IMR-90 (cell line): ENCODE measurements around the gene CCDC88B. TPM values are rescaled to one million over a fixed set of nuclear protein-coding genes. Genes with fewer than 3 reads are reported as not detected.

Experiments
- ATAC-seq: fragments of 200-7000 bp; cut with Tn5 transposase; 2 replicates; pipeline ENCODE4 v1.9.1; 2020; ENCODE audit warnings: low read depth, mild to moderate bottlenecking, moderate library complexity
- BruUV-seq: library from RNA; stranded (reverse); fragments of 400-500 nt; replicated peaks from 2 replicates; lab custom pipeline; 2021; lab: Mats Ljungman, UMichigan
- CTCF ChIA-PET: fragments of 300-600 bp; formaldehyde crosslinking; extraction: SDS; loops from one replicate; lab custom pipeline; 2021; ENCODE audit warnings: antibody characterized with exemption; lab: Yijun Ruan, JAX
- POLR2A ChIA-PET: fragments of 300-600 bp; sonication (Branson Sonifier 250); formaldehyde crosslinking; loops from one replicate; lab custom pipeline; 2022; ENCODE audit warnings: antibody characterized with exemption; ENCODE audit not compliant: unreplicated experiment; lab: Charles Lee
- DNase-seq: peaks from one replicate; pipeline ENCODE4 v3.0.0; 2013
- H2AFZ ChIP-seq: replicated peaks from 2 replicates; pipeline ENCODE3; 2013; ENCODE audit warnings: low read length, mild to moderate bottlenecking; ENCODE audit not compliant: poor library complexity
- H2AK5ac ChIP-seq: 2 replicates; pipeline ENCODE4 v1.6.1; 2013; ENCODE audit warnings: low read depth, low read length, inconsistent platforms
- H2AK9ac ChIP-seq: replicated peaks from 2 replicates; pipeline ENCODE3; 2013; ENCODE audit warnings: mild to moderate bottlenecking, low read depth, low read length, moderate library complexity; ENCODE audit not compliant: poor library complexity
- H2BK120ac ChIP-seq: 2 replicates; pipeline ENCODE4 v1.6.1; 2013; ENCODE audit warnings: low read depth, low read length, inconsistent platforms
- H2BK15ac ChIP-seq: 3 replicates; pipeline ENCODE4 v1.6.1; 2013; ENCODE audit warnings: low read depth, low read length, inconsistent platforms
- H2BK20ac ChIP-seq: 2 replicates; pipeline ENCODE4 v1.6.1; 2013; ENCODE audit warnings: low read depth, mild to moderate bottlenecking, inconsistent platforms, low read length, moderate library complexity
- H2BK5ac ChIP-seq: 2 replicates; pipeline ENCODE4 v1.6.1; 2013; ENCODE audit warnings: mild to moderate bottlenecking, low read depth, low read length, inconsistent platforms; ENCODE audit not compliant: poor library complexity, severe bottlenecking
- H3K14ac ChIP-seq: replicated peaks from 2 replicates; pipeline ENCODE4 v1.6.1; 2013; ENCODE audit warnings: low read depth, low read length, inconsistent platforms
- H3K18ac ChIP-seq: 2 replicates; pipeline ENCODE4 v1.6.1; 2013; ENCODE audit warnings: low read depth, low read length, control low read depth
- H3K23ac ChIP-seq: 2 replicates; pipeline ENCODE4 v1.6.1; 2013; ENCODE audit warnings: low read depth, low read length, inconsistent platforms
- H3K27ac ChIP-seq: 2 replicates; pipeline ENCODE4 v1.5.1; 2013; ENCODE audit warnings: mild to moderate bottlenecking, control low read depth, low read length; ENCODE audit not compliant: insufficient read depth
- H3K27me3 ChIP-seq: 2 replicates; pipeline ENCODE4 v1.6.1; 2013; ENCODE audit warnings: low read length; ENCODE audit not compliant: control insufficient read depth, insufficient read depth
- H3K36me3 ChIP-seq: 2 replicates; pipeline ENCODE4 v1.6.1; 2013; ENCODE audit warnings: low read length, mixed read lengths; ENCODE audit not compliant: control insufficient read depth, insufficient read depth
- H3K4ac ChIP-seq: 2 replicates; pipeline ENCODE4 v1.6.1; 2013; ENCODE audit warnings: low read depth, low read length, inconsistent platforms
- H3K4me1 ChIP-seq: 2 replicates; pipeline ENCODE4 v1.6.1; 2013; ENCODE audit warnings: low read length, mixed read lengths; ENCODE audit not compliant: control insufficient read depth, insufficient read depth
- H3K4me2 ChIP-seq: 2 replicates; pipeline ENCODE4 v1.6.1; 2013; ENCODE audit warnings: low read depth, mild to moderate bottlenecking, control low read depth, low read length, moderate library complexity
- H3K4me3 ChIP-seq: 2 replicates; pipeline ENCODE4 v1.5.1; 2013; ENCODE audit warnings: low read depth, mild to moderate bottlenecking, control low read depth, low read length, moderate library complexity; ENCODE audit not compliant: insufficient read depth
- H3K56ac ChIP-seq: 2 replicates; pipeline ENCODE4 v1.6.1; 2013; ENCODE audit warnings: low read length, inconsistent platforms; ENCODE audit not compliant: insufficient read depth; ENCODE audit errors: extremely low read depth
- H3K79me1 ChIP-seq, 2 experiments: 2 replicates each; pipeline ENCODE4 v1.6.1; 2013; ENCODE audit warnings: low read length in 2 of 2, inconsistent platforms in 1 of 2, low read depth in 1 of 2
- H3K9ac ChIP-seq: 2 replicates; pipeline ENCODE4 v1.6.1; 2013; ENCODE audit warnings: low read depth, low read length, control low read depth
- H3K9me1 ChIP-seq: 2 replicates; pipeline ENCODE4 v1.6.1; 2013; ENCODE audit warnings: low read length, inconsistent platforms; ENCODE audit not compliant: insufficient read depth
- H3K9me3 ChIP-seq: 2 replicates; pipeline ENCODE4 v1.6.1; 2013; ENCODE audit warnings: low read length; ENCODE audit not compliant: control insufficient read depth, insufficient read depth
- H4K20me1 ChIP-seq: 2 replicates; pipeline ENCODE4 v1.6.1; 2013; ENCODE audit warnings: low read length, inconsistent platforms; ENCODE audit not compliant: insufficient read depth
- H4K5ac ChIP-seq: 2 replicates; pipeline ENCODE4 v1.6.1; 2013; ENCODE audit warnings: mild to moderate bottlenecking, low read depth, low read length, control low read depth
- H4K8ac ChIP-seq, 2 experiments: 2 replicates each; pipeline ENCODE4 v1.6.1; 2013; ENCODE audit warnings: low read depth in 2 of 2, low read length in 2 of 2, control low read depth in 1 of 2, inconsistent platforms in 1 of 2
- H4K91ac ChIP-seq: 2 replicates; pipeline ENCODE4 v1.6.1; 2013; ENCODE audit warnings: low read depth, low read length, inconsistent platforms; ENCODE audit not compliant: insufficient read depth
- BHLHE40 ChIP-seq: fragments of 150-350 bp; IDR thresholded peaks from 2 replicates; pipeline ENCODE4 v1.6.1; 2016; ENCODE audit warnings: mild to moderate bottlenecking, low read depth, low read length
- CEBPB ChIP-seq: IDR thresholded peaks from 2 replicates; pipeline ENCODE4 v1.6.1; 2012; ENCODE audit warnings: low read depth, low read length, improper control_type of control experiment
- CHD1 ChIP-seq: IDR thresholded peaks from 2 replicates; pipeline ENCODE4 v1.6.1; 2012; ENCODE audit warnings: low read depth, low read length, improper control_type of control experiment
- ELK1 ChIP-seq: fragments of 150-350 bp; IDR thresholded peaks from 2 replicates; pipeline ENCODE4 v1.6.1; 2016; ENCODE audit warnings: low read depth, mild to moderate bottlenecking, low read length, moderate library complexity, borderline replicate concordance
- FOS ChIP-seq: fragments of 150-350 bp; IDR thresholded peaks from 2 replicates; pipeline ENCODE4 v1.6.1; 2016; ENCODE audit warnings: low read depth, low read length
- MAFK ChIP-seq: IDR thresholded peaks from 2 replicates; pipeline ENCODE4 v1.6.1; 2012; ENCODE audit warnings: low read depth, low read length, improper control_type of control experiment
- MAZ ChIP-seq: IDR thresholded peaks from 2 replicates; pipeline ENCODE4 v1.6.1; 2012; ENCODE audit warnings: low read depth, mild to moderate bottlenecking, low read length, improper control_type of control experiment, moderate library complexity, borderline replicate concordance
- MXI1 ChIP-seq: IDR thresholded peaks from 2 replicates; pipeline ENCODE4 v1.6.1; 2012; ENCODE audit warnings: low read depth, mild to moderate bottlenecking, low read length, moderate library complexity, borderline replicate concordance
- NFE2L2 ChIP-seq: fragments of 150-350 bp; IDR thresholded peaks from 2 replicates; pipeline ENCODE4 v1.6.1; 2016; ENCODE audit warnings: low read depth, mild to moderate bottlenecking, low read length
- POLR2A ChIP-seq: IDR thresholded peaks from 2 replicates; pipeline ENCODE4 v1.6.1; 2012; ENCODE audit warnings: mild to moderate bottlenecking, low read depth, low read length
- RAD21 ChIP-seq: IDR thresholded peaks from 2 replicates; pipeline ENCODE4 v1.6.1; 2012; ENCODE audit warnings: low read length, improper control_type of control experiment
- RCOR1 ChIP-seq: IDR thresholded peaks from 2 replicates; pipeline ENCODE4 v1.6.1; 2012; ENCODE audit warnings: mild to moderate bottlenecking, low read length, improper control_type of control experiment; ENCODE audit not compliant: insufficient replicate concordance
- RFX5 ChIP-seq: IDR thresholded peaks from 2 replicates; pipeline ENCODE4 v1.8.0; 2012; ENCODE audit warnings: low read depth, mild to moderate bottlenecking, low read length, moderate library complexity
- SMC3 ChIP-seq: fragments of 150-350 bp; IDR thresholded peaks from 2 replicates; pipeline ENCODE4 v1.6.1; 2016; ENCODE audit warnings: low read depth, mild to moderate bottlenecking, antibody characterized with exemption, low read length, moderate library complexity
- USF2 ChIP-seq: fragments of 150-350 bp; IDR thresholded peaks from 2 replicates; pipeline ENCODE4 v1.6.1; 2017; ENCODE audit warnings: mild to moderate bottlenecking, antibody characterized with exemption, low read length, low read depth
- WGBS, 2 experiments: methylation state at CpG; one replicate each; pipeline versions ENCODE4 v1.1.5 to v1.1.7; 2013; ENCODE audit warnings: missing lambda C conversion rate in 2 of 2; ENCODE audit not compliant: insufficient read length in 1 of 2; ENCODE audit errors: extremely low coverage in 2 of 2; 5-methylcytosine and 5-hydroxymethylcytosine counted together
- dilution Hi-C: fragments of 300-500 bp; cut with HindIII; formaldehyde crosslinking; loops from one replicate; pipeline ENCODE4 v1.14.3; 2018; ENCODE audit warnings: low sequenced_read_pairs; ENCODE audit not compliant: unreplicated experiment
- in situ Hi-C: fragments of 300-500 bp; cut with MboI; formaldehyde crosslinking; loops from 3 replicates; pipeline ENCODE4 v1.14.3; 2019; ENCODE audit warnings: low sequenced_read_pairs, inconsistent platforms, mixed read lengths
- intact Hi-C: fragments of 100-400 bp; cut with micrococcal nuclease; formaldehyde crosslinking; loops from 2 replicates; pipeline ENCODE4 v1.10.0; 2022
- polyA plus RNA-seq, 3 experiments: library from polyadenylated mRNA; depleted of rRNA; stranded (reverse); fragments of >200 nt; gene quantifications; 2 replicates each; pipeline ENCODE4 v1.2.3, GENCODE V29; 2012; ENCODE audit warnings: low replicate concordance in 1 of 3
- total RNA-seq: library from RNA; depleted of rRNA; stranded (reverse); fragments of >200 nt; gene quantifications from 2 replicates; pipeline ENCODE4 v1.2.3, GENCODE V29; 2012
- TF ChIP-seq, protein P1 (sequence below): conservative IDR thresholded peaks from 2 replicates; pipeline ENCODE4 v1.5.1; 2012; ENCODE audit warnings: mild to moderate bottlenecking, low read depth, low read length, improper control_type of control experiment

CCDC88B gene
- total and polyA plus RNA-seq, 2 of the 4 experiments (the other 2 are of a cell fraction) = 1.3 to 2.5 TPM

DNA sequence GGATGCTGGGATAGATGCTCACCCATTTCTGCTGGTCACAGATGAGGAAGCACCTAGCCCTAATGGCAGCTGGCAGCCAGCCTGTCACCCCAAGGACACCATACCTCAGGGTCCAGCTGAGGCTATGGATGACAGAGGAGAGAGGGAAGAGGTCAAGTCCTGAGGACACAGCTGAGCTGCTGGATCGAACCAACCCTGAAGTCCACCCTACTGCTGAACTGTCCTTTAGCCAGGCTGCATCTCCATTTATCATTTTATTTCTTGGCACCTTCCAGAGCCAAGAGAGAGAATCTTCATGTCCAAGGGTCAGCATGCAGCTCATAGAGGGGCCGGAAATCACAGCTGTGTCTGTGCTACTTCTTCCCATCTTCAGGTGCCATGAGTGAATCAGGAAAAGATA is 49.8 kb downstream of the CCDC88B start:
- TF ChIP-seq MAFK (no peak), SMC3 (no peak), MAZ (no peak), NFE2L2 (no peak), RCOR1 (no peak), CEBPB (no peak), BHLHE40 (no peak), CHD1 (no peak), USF2 (no peak), MXI1 (no peak), RAD21 (no peak), ELK1 (no peak), FOS (no peak), RFX5 (no peak), POLR2A (no peak)
- TF ChIP-seq, protein P1, sequence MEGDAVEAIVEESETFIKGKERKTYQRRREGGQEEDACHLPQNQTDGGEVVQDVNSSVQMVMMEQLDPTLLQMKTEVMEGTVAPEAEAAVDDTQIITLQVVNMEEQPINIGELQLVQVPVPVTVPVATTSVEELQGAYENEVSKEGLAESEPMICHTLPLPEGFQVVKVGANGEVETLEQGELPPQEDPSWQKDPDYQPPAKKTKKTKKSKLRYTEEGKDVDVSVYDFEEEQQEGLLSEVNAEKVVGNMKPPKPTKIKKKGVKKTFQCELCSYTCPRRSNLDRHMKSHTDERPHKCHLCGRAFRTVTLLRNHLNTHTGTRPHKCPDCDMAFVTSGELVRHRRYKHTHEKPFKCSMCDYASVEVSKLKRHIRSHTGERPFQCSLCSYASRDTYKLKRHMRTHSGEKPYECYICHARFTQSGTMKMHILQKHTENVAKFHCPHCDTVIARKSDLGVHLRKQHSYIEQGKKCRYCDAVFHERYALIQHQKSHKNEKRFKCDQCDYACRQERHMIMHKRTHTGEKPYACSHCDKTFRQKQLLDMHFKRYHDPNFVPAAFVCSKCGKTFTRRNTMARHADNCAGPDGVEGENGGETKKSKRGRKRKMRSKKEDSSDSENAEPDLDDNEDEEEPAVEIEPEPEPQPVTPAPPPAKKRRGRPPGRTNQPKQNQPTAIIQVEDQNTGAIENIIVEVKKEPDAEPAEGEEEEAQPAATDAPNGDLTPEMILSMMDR = no peak
- CTCF ChIA-PET = no interaction called here
- no peak overlapping the region for H2AK5ac ChIP-seq
- no peak overlapping the region for H2BK5ac ChIP-seq
- no peaks in the 10 kb centered on the region for H3K36me3 ChIP-seq
- POLR2A ChIA-PET = no interaction called here
- H3K56ac ChIP-seq = no peak overlapping the region
- no peak overlapping the region for H3K4me2 ChIP-seq
- H3K27me3 ChIP-seq = peaks cover 49% of the 10 kb centered on the region
- dilution Hi-C loops (no loop called here), intact Hi-C loops (no loop called here), in situ Hi-C loops (no loop called here)
- H4K8ac ChIP-seq = no peak overlapping the region
- H3K79me1 ChIP-seq = no peaks in the 10 kb centered on the region
- DNase-seq = no peak
- peaks cover 3% of the 10 kb centered on the region for H3K9me3 ChIP-seq
- no peak overlapping the region for H4K91ac ChIP-seq
- no peak overlapping the region for H4K5ac ChIP-seq
- H3K9me1 ChIP-seq = 0 out of 2 replicates have a peak, but pooled peaks cover 3% of the 10 kb centered on the region
- no peak overlapping the region for H3K23ac ChIP-seq
- H2AFZ ChIP-seq = no peak overlapping the region
- no peaks in the 10 kb centered on the region for H4K20me1 ChIP-seq
- no peak overlapping the region for H2BK120ac ChIP-seq
- no peak for ATAC-seq
- H3K27ac ChIP-seq = no peak overlapping the region
- H3K14ac ChIP-seq = no peak overlapping the region
- no CpG with 5 or more reads among the region's 2 CpGs for WGBS, 2 experiments
- H2AK9ac ChIP-seq = no peak overlapping the region
- H3K4me1 ChIP-seq = no peaks in the 10 kb centered on the region
- no peak overlapping the region for H3K9ac ChIP-seq
- H3K4me3 ChIP-seq = no peak overlapping the region
- no peak overlapping the region for H3K4ac ChIP-seq
- H3K18ac ChIP-seq = no peak overlapping the region
- no TSS peak for BruUV-seq
- no peak overlapping the region for H2BK20ac ChIP-seq
- no peak overlapping the region for H2BK15ac ChIP-seq
